Stomach (tissue), 9 donors: ENCODE measurements around the gene CCDC146. TPM values are rescaled to one million over a fixed set of nuclear protein-coding genes. Genes with fewer than 3 reads are reported as not detected.

ENCODE experiments used
- DNase-seq, 2 donors: peaks; one replicate each; pipeline versions ENCODE4 v3.0.0 to v3.0.0-alpha.2; 2013 to 2019
- H3K27ac ChIP-seq, 5 donors: fragments of 200-600 bp in 4 of 5; sonication (generic) in 4 of 5; one replicate each; pipeline ENCODE4 v1.5.1; 2013 to 2019; ENCODE audit warnings: mild to moderate bottlenecking in 1 of 5, moderate library complexity in 1 of 5
- H3K27me3 ChIP-seq, 3 donors: fragments of 200-600 bp; sonication (generic); one replicate each; pipeline ENCODE4 v1.5.1; 2017 to 2019; ENCODE audit warnings: mixed run types in 1 of 3
- H3K36me3 ChIP-seq, 4 donors: fragments of 200-600 bp; sonication (generic); 1 replicate in 3 of 4; 2 replicates in 1 of 4; pipeline ENCODE4 v1.5.1; 2016 to 2019
- H3K4me1 ChIP-seq, 4 donors: fragments of 200-600 bp; sonication (generic); one replicate each; pipeline ENCODE4 v1.5.1; 2016 to 2019
- H3K4me3 ChIP-seq, 4 donors: fragments of 200-600 bp; sonication (generic) in 3 of 4; one replicate each; pipeline ENCODE4 v1.5.1; 2016 to 2019; ENCODE audit warnings: mild to moderate bottlenecking in 1 of 4
- H3K9me3 ChIP-seq, 4 donors: fragments of 200-600 bp; sonication (generic); one replicate each; pipeline ENCODE4 v1.5.1; 2016 to 2019
- CTCF ChIP-seq, 7 experiments: fragments of 450-650 bp in 4 of 7; fragments of 200-600 bp in 3 of 7; sonication (generic) in 3 of 7; IDR thresholded peaks; one replicate each; pipeline ENCODE4 v1.5.1; 2016 to 2019; ENCODE audit warnings: antibody characterized with exemption in 7 of 7, control low read depth in 2 of 7, mild to moderate bottlenecking in 1 of 7
- EP300 ChIP-seq: sonication (generic); formaldehyde crosslinking; IDR thresholded peaks from one replicate; pipeline ENCODE4 v1.6.1; 2017; ENCODE audit warnings: antibody characterized with exemption
- POLR2A ChIP-seq, 4 donors: fragments of 450-650 bp; IDR thresholded peaks; one replicate each; pipeline ENCODE4 v1.6.1; 2016; ENCODE audit warnings: antibody characterized with exemption in 4 of 4, control low read depth in 2 of 4, mild to moderate bottlenecking in 1 of 4, moderate library complexity in 1 of 4
- POLR2AphosphoS5 ChIP-seq, 3 donors: sonication (generic); formaldehyde crosslinking; IDR thresholded peaks; one replicate each; pipeline ENCODE4 v1.6.1; 2016; ENCODE audit warnings: antibody characterized with exemption in 3 of 3
- WGBS, 5 donors: extraction: QIAGEN DNeasy Blood & Tissue Kit in 3 of 5; methylation state at CpG; one replicate each; pipeline versions ENCODE4 v1.1.5 to v1.1.7; 2013 to 2018; 5-methylcytosine and 5-hydroxymethylcytosine counted together
- intact Hi-C: fragments of 100-400 bp; cut with DNase I; formaldehyde crosslinking; loops from one replicate; pipeline ENCODE4 v1.15.1; 2023; ENCODE audit warnings: low total_unique reads
- polyA plus RNA-seq, 3 donors: library from polyadenylated mRNA; stranded (reverse); fragments of 200-250 nt; gene quantifications; one replicate each; pipeline ENCODE4 v1.2.3, GENCODE V29; 2013
- total RNA-seq, 5 donors: library from RNA; depleted of rRNA; stranded (reverse); fragments of >200 nt; gene quantifications; one replicate each; pipeline versions ENCODE4 v1.1.0 to v1.2.3, GENCODE V29; 2014 to 2016
- donor health status: healthy with polysubstance abuse.
- donor health status: Bipolar disorder and iron deficiency.
- donor health status: healthy.

The CCDC146 gene
- total and polyA plus RNA-seq, 8 donors = 1.3 to 193 (median 26.5) TPM

- no peak overlapping the region for H3K4me3 ChIP-seq
- peaks cover 0 to 7% (median 3%) of the 10 kb centered on the region in 4 donors for H3K36me3 ChIP-seq
- intact Hi-C loops = no loop called here
- no peaks in the 10 kb centered on the region for H3K9me3 ChIP-seq
- H3K27ac ChIP-seq = peak overlapping the region in 4 of 5 donors; percentile 28 to 77 (median 62)
- no peak for DNase-seq
- H3K4me1 ChIP-seq = peaks cover 15 to 60% (median 32%) of the 10 kb centered on the region in 4 donors
- WGBS, 5 donors = 26 to 70% (median 54%) methylated on average over 1 of the region's 1 CpG
- no peaks in the 10 kb centered on the region for H3K27me3 ChIP-seq
- TF ChIP-seq CTCF (IDR thresholded peaks at IDR 0.05) (no peak), POLR2A (IDR thresholded peaks at IDR 0.05) (no peak), EP300 (no peak), POLR2AphosphoS5 (IDR thresholded peaks at IDR 0.05) (no peak)
These were observed 206.3 kb downstream of the CCDC146 start for GRCh38 chr7:77328669-77329068.

GRCh38 chr7:77329466-77330168 lies 207.2 kb downstream of the CCDC146 start:
- Histone ChIP-seq H3K4me1 (peaks cover 15 to 60% (median 32%) of the 10 kb centered on the region in 4 donors), H3K9me3 (no peaks in the 10 kb centered on the region), H3K27ac (peak overlapping the region in 3 of 5 donors; percentile 68 to 77 (median 69)), H3K4me3 (no peak overlapping the region), H3K36me3 (peaks cover 0 to 6% (median 0%) of the 10 kb centered on the region in 4 donors), H3K27me3 (no peaks in the 10 kb centered on the region)
- TF ChIP-seq CTCF (IDR thresholded peaks at IDR 0.05) (no peak), EP300 (no peak), POLR2AphosphoS5 (IDR thresholded peaks at IDR 0.05) (no peak), POLR2A (IDR thresholded peaks at IDR 0.05) (no peak)
- intact Hi-C loops = no loop called here
- WGBS, 5 donors = 81 to 93% (median 90%) methylated on average over 4 of the region's 4 CpGs
- no peak for DNase-seq

GRCh38 chr7:77330169-77330882 lies 207.9 kb downstream of the CCDC146 start:
- Histone ChIP-seq H3K4me1 (peaks cover 15 to 64% (median 34%) of the 10 kb centered on the region in 4 donors), H3K9me3 (no peaks in the 10 kb centered on the region)
- intact Hi-C loops = no loop called here

More at GRCh38 chr7:77330169-77330882, 207.9 kb downstream of the CCDC146 start:
- Histone ChIP-seq H3K36me3 (peaks cover 0 to 6% (median 0%) of the 10 kb centered on the region in 4 donors), H3K27me3 (no peaks in the 10 kb centered on the region), H3K4me3 (no peak overlapping the region), H3K27ac (peak overlapping the region in 4 of 5 donors; percentile 6 to 77 (median 68))
- no peak for TF ChIP-seq POLR2A (IDR thresholded peaks at IDR 0.05)
- peak in 1 of 3 donors; percentile 27 for TF ChIP-seq POLR2AphosphoS5 (IDR thresholded peaks at IDR 0.05)
- TF ChIP-seq CTCF (IDR thresholded peaks at IDR 0.05) = no peak
- no peak for TF ChIP-seq EP300
- 70 to 81% (median 72%) methylated on average over 6 of the region's 6 CpGs for WGBS, 5 donors
- peak in 1 of 2 donors; percentile 59 for DNase-seq
